Uterus (tissue), 2 donors: Measurements from ENCODE around the gene ASF1B.

ENCODE experiments used
- CTCF ChIP-seq, 4 experiments: fragments of 200-600 bp in 2 of 4; fragments of 450-650 bp in 2 of 4; sonication (generic) in 2 of 4; IDR thresholded peaks; one replicate each; pipeline ENCODE4 v1.5.1; 2016 to 2019; ENCODE audit warnings: antibody characterized with exemption in 4 of 4, mild to moderate bottlenecking in 2 of 4, moderate library complexity in 1 of 4
- POLR2A ChIP-seq, 2 donors: fragments of 450-650 bp; IDR thresholded peaks; one replicate each; pipeline ENCODE4 v1.6.1; 2016; ENCODE audit warnings: antibody characterized with exemption in 2 of 2, mild to moderate bottlenecking in 1 of 2, moderate library complexity in 1 of 2

- no peak for TF ChIP-seq CTCF (IDR thresholded peaks at IDR 0.05)
- TF ChIP-seq POLR2A (IDR thresholded peaks at IDR 0.05), result no peak
Observed at GRCh38 chr19:14156971-14157717, 20.8 kb upstream of the ASF1B start.
